HEK293 (cell line): ENCODE results near the gene PEAK3.

Source experiments
- IKZF3 ChIP-seq: fragments of 450-650 bp; IDR thresholded peaks from 2 replicates; pipeline ENCODE4 v1.5.0; 2018; ENCODE audit warnings: missing biosample characterization, mild to moderate bottlenecking, missing genetic modification characterization, moderate library complexity
- KLF1 ChIP-seq: fragments of 450-650 bp; formaldehyde crosslinking; IDR thresholded peaks from 2 replicates; pipeline ENCODE4 v1.5.1; 2016; ENCODE audit warnings: missing biosample characterization, missing genetic modification characterization
- KLF17 ChIP-seq: fragments of 450-650 bp; formaldehyde crosslinking; IDR thresholded peaks from 2 replicates; pipeline ENCODE4 v1.5.1; 2016; ENCODE audit warnings: missing biosample characterization, missing genetic modification characterization
- MZF1 ChIP-seq: fragments of 450-650 bp; formaldehyde crosslinking; IDR thresholded peaks from 2 replicates; pipeline ENCODE4 v1.5.1; 2017; ENCODE audit warnings: missing biosample characterization, missing genetic modification characterization, borderline replicate concordance
- PRDM10 ChIP-seq: fragments of 450-650 bp; formaldehyde crosslinking; IDR thresholded peaks from 2 replicates; pipeline ENCODE4 v1.5.1; 2016; ENCODE audit warnings: missing biosample characterization, missing genetic modification characterization
- PRDM2 ChIP-seq: fragments of 450-650 bp; formaldehyde crosslinking; IDR thresholded peaks from 2 replicates; pipeline ENCODE4 v1.5.1; 2016; ENCODE audit warnings: missing biosample characterization, missing genetic modification characterization, borderline replicate concordance
- SP2 ChIP-seq: fragments of 450-650 bp; formaldehyde crosslinking; IDR thresholded peaks from 2 replicates; pipeline ENCODE4 v1.5.1; 2016; ENCODE audit warnings: missing biosample characterization, missing genetic modification characterization
- SP7 ChIP-seq: fragments of 450-650 bp; formaldehyde crosslinking; IDR thresholded peaks from 2 replicates; pipeline ENCODE4 v1.5.1; 2016; ENCODE audit warnings: missing biosample characterization, missing genetic modification characterization
- YY2 ChIP-seq: fragments of 450-650 bp; formaldehyde crosslinking; IDR thresholded peaks from 2 replicates; pipeline ENCODE4 v1.5.1; 2016; ENCODE audit warnings: missing biosample characterization, missing genetic modification characterization
- ZBTB1 ChIP-seq: fragments of 450-650 bp; formaldehyde crosslinking; IDR thresholded peaks from 2 replicates; pipeline ENCODE4 v1.5.1; 2016; ENCODE audit warnings: missing biosample characterization, missing genetic modification characterization
- ZBTB20 ChIP-seq: fragments of 450-650 bp; formaldehyde crosslinking; IDR thresholded peaks from 2 replicates; pipeline ENCODE4 v1.5.1; 2016; ENCODE audit warnings: missing biosample characterization, missing genetic modification characterization
- ZBTB21 ChIP-seq: fragments of 450-650 bp; formaldehyde crosslinking; IDR thresholded peaks from 2 replicates; pipeline ENCODE4 v1.5.1; 2017; ENCODE audit warnings: missing biosample characterization, missing genetic modification characterization
- ZBTB26 ChIP-seq: fragments of 450-650 bp; formaldehyde crosslinking; optimal IDR thresholded peaks from 2 replicates; pipeline ENCODE3; 2016; ENCODE audit warnings: missing biosample characterization, mild to moderate bottlenecking, missing genetic modification characterization
- ZBTB7A ChIP-seq: fragments of 450-650 bp; formaldehyde crosslinking; IDR thresholded peaks from 2 replicates; pipeline ENCODE4 v1.5.1; 2016; ENCODE audit warnings: low read depth, missing biosample characterization, missing genetic modification characterization
- ZFHX2 ChIP-seq: fragments of 450-650 bp; formaldehyde crosslinking; conservative IDR thresholded peaks from 2 replicates; pipeline ENCODE4 v1.5.1; 2016; ENCODE audit warnings: missing biosample characterization, missing genetic modification characterization
- ZFP69B ChIP-seq: fragments of 450-650 bp; formaldehyde crosslinking; IDR thresholded peaks from 2 replicates; pipeline ENCODE4 v1.5.1; 2016; ENCODE audit warnings: missing biosample characterization, missing genetic modification characterization
- ZNF223 ChIP-seq: fragments of 450-650 bp; formaldehyde crosslinking; IDR thresholded peaks from 2 replicates; pipeline ENCODE4 v1.5.1; 2016; ENCODE audit warnings: missing biosample characterization, missing genetic modification characterization
- ZNF350 ChIP-seq: fragments of 450-650 bp; formaldehyde crosslinking; IDR thresholded peaks from 2 replicates; pipeline ENCODE4 v1.5.0; 2017; ENCODE audit warnings: missing biosample characterization, mild to moderate bottlenecking, missing genetic modification characterization
- ZNF48 ChIP-seq: fragments of 450-650 bp; formaldehyde crosslinking; IDR thresholded peaks from 2 replicates; pipeline ENCODE4 v1.5.1; 2016; ENCODE audit warnings: missing biosample characterization, missing genetic modification characterization
- ZNF510 ChIP-seq: fragments of 450-650 bp; formaldehyde crosslinking; IDR thresholded peaks from 2 replicates; pipeline ENCODE4 v1.5.1; 2018; ENCODE audit warnings: mild to moderate bottlenecking, missing genetic modification characterization, missing biosample characterization; ENCODE audit not compliant: insufficient replicate concordance
- ZNF513 ChIP-seq: fragments of 450-650 bp; IDR thresholded peaks from 2 replicates; pipeline ENCODE4 v1.5.1; 2018; ENCODE audit warnings: missing biosample characterization, missing genetic modification characterization
- ZNF548 ChIP-seq: fragments of 450-650 bp; formaldehyde crosslinking; IDR thresholded peaks from 2 replicates; pipeline ENCODE4 v1.5.1; 2016; ENCODE audit warnings: missing biosample characterization, missing genetic modification characterization
- ZNF549 ChIP-seq: fragments of 450-650 bp; IDR thresholded peaks from 2 replicates; pipeline ENCODE4 v1.5.1; 2018; ENCODE audit warnings: missing biosample characterization, missing genetic modification characterization, mild to moderate bottlenecking, inconsistent platforms, moderate library complexity
- ZNF596 ChIP-seq: fragments of 450-650 bp; IDR thresholded peaks from 2 replicates; pipeline ENCODE4 v1.5.0; 2018; ENCODE audit warnings: missing biosample characterization, mild to moderate bottlenecking, missing genetic modification characterization, moderate library complexity
- ZNF621 ChIP-seq: fragments of 450-650 bp; formaldehyde crosslinking; IDR thresholded peaks from 2 replicates; pipeline ENCODE4 v1.5.1; 2017; ENCODE audit warnings: missing biosample characterization, missing genetic modification characterization
- ZNF624 ChIP-seq: fragments of 450-650 bp; formaldehyde crosslinking; IDR thresholded peaks from 2 replicates; pipeline ENCODE4 v1.5.1; 2017; ENCODE audit warnings: missing biosample characterization, missing genetic modification characterization
- ZNF629 ChIP-seq: fragments of 450-650 bp; formaldehyde crosslinking; IDR thresholded peaks from 2 replicates; pipeline ENCODE4 v1.5.1; 2017; ENCODE audit warnings: missing biosample characterization, missing genetic modification characterization

The PEAK3 gene

GRCh38 chr19:2270423-2271233, 11.3 kb downstream of the PEAK3 start (continued):
- TF ChIP-seq SP7 (tag by site-specific recombination) (0 out of 2 replicates have a peak, but pooled peaks have one; percentile 40), PRDM10 (tag by site-specific recombination) (peak; percentile 61; the same call in 1 of the 2 replicates), ZNF549 (tag by site-specific recombination) (no peak), ZNF223 (tag by site-specific recombination) (no peak), KLF17 (peak; percentile 27; the same call in 1 of the 2 replicates), MZF1 (tag by site-specific recombination) (no peak), ZNF621 (tag by site-specific recombination) (no peak), ZBTB7A (peak; percentile 87), ZBTB26 (tag by site-specific recombination) (peak; percentile 93), KLF1 (tag by site-specific recombination) (peak; percentile 93; the same call in 1 of the 2 replicates), ZBTB21 (tag by site-specific recombination) (no peak), ZBTB1 (no peak), ZFP69B (tag by site-specific recombination) (peak; percentile 80), ZBTB20 (tag by site-specific recombination) (peak; percentile 42; the same call in 1 of the 2 replicates), ZNF48 (no peak), SP2 (tag by site-specific recombination) (peak; percentile 55), ZNF629 (tag by site-specific recombination) (peak; percentile 28; the same call in 1 of the 2 replicates), ZNF513 (no peak), ZNF596 (tag by site-specific recombination) (no peak), YY2 (peak; percentile 41; the same call in 1 of the 2 replicates), ZNF510 (tag by site-specific recombination) (no peak), ZNF624 (tag by site-specific recombination) (no peak), ZNF350 (tag by site-specific recombination) (no peak), ZFHX2 (tag by site-specific recombination) (peak; percentile 23), ZNF548 (tag by site-specific recombination) (no peak), IKZF3 (no peak), PRDM2 (tag by site-specific recombination) (no peak)
